GM12878 (cell line): ENCODE data around the gene SEPTIN1. TPM values are rescaled to one million over a fixed set of nuclear protein-coding genes. Genes with fewer than 3 reads are reported as not detected.

Experiments
- CEBPZ ChIP-seq: fragments of 150-350 bp; IDR thresholded peaks from 2 replicates; pipeline ENCODE4 v1.6.1; 2016; ENCODE audit warnings: low read depth, low read length
- CREM ChIP-seq: IDR thresholded peaks from 2 replicates; pipeline ENCODE4 v1.6.1; 2014; ENCODE audit warnings: antibody characterized with exemption, low read depth
- E2F4 ChIP-seq: IDR thresholded peaks from 2 replicates; pipeline ENCODE4 v1.6.1; 2012; ENCODE audit warnings: low read depth, low read length, improper control_type of control experiment
- E4F1 ChIP-seq: fragments of 450-650 bp; IDR thresholded peaks from 2 replicates; pipeline ENCODE4 v1.6.1; 2018; ENCODE audit warnings: borderline replicate concordance, mild to moderate bottlenecking; ENCODE audit not compliant: partially characterized antibody
- GABPA ChIP-seq: IDR thresholded peaks from 2 replicates; pipeline ENCODE4 v1.6.1; 2014; ENCODE audit warnings: antibody characterized with exemption, low read depth, mild to moderate bottlenecking, inconsistent platforms
- HSF1 ChIP-seq: fragments of 150-350 bp; IDR thresholded peaks from 2 replicates; pipeline ENCODE4 v1.6.1; 2014; ENCODE audit warnings: mild to moderate bottlenecking, low read depth, low read length
- KDM1A ChIP-seq: fragments of 200-600 bp; sonication (generic); IDR thresholded peaks from 2 replicates; pipeline ENCODE4 v1.6.1; 2016; ENCODE audit warnings: borderline replicate concordance
- MEF2A ChIP-seq: IDR thresholded peaks from 2 replicates; pipeline ENCODE4 v1.6.1; 2011; ENCODE audit warnings: low read depth, mild to moderate bottlenecking, low read length, moderate library complexity; ENCODE audit not compliant: insufficient read depth
- PBX3 ChIP-seq: IDR thresholded peaks from 2 replicates; pipeline ENCODE4 v1.6.1; 2011; ENCODE audit warnings: mild to moderate bottlenecking, low read depth, low read length, moderate library complexity; ENCODE audit not compliant: insufficient replicate concordance
- POLR2AphosphoS5 ChIP-seq: IDR thresholded peaks from 2 replicates; pipeline ENCODE4 v1.6.1; 2011; ENCODE audit warnings: mild to moderate bottlenecking, low read length, inconsistent platforms
- RAD51 ChIP-seq: fragments of 450-650 bp; IDR thresholded peaks from 2 replicates; pipeline ENCODE4 v1.6.1; 2016; ENCODE audit warnings: moderate library complexity, mild to moderate bottlenecking, inconsistent platforms
- RELB ChIP-seq: fragments of 450-650 bp; IDR thresholded peaks from 2 replicates; pipeline ENCODE4 v1.6.1; 2017; ENCODE audit warnings: low read depth, mild to moderate bottlenecking, moderate library complexity
- SUPT20H ChIP-seq: IDR thresholded peaks from 2 replicates; pipeline ENCODE4 v1.6.1; 2011; ENCODE audit warnings: low read depth, mild to moderate bottlenecking, low read length, moderate library complexity, borderline replicate concordance; ENCODE audit not compliant: control insufficient read depth
- SUZ12 ChIP-seq: fragments of 200-600 bp; sonication (generic); IDR thresholded peaks from one replicate; pipeline ENCODE4 v1.6.1; 2018; ENCODE audit warnings: antibody characterized with exemption, mild to moderate bottlenecking; ENCODE audit not compliant: unreplicated experiment
- polyA plus RNA-seq, 11 experiments: library from polyadenylated mRNA; depleted of rRNA in 4 of 11; unstranded in 6 of 11; stranded (reverse) in 5 of 11; fragments of >200 nt; fragmentation: Nextera tagmentation in 4 of 11; fragmentation: Illumina TruSeq in 1 of 11; extraction: Ambion mirVana in 4 of 11; extraction: Trizol in 1 of 11; gene quantifications; 1 replicate in 1 of 11; 2 replicates in 10 of 11; pipeline versions ENCODE4 v1.2.1 to v1.2.3, GENCODE V29; 2011 to 2016; ENCODE audit warnings: inconsistent platforms in 2 of 11, missing spikeins in 2 of 11, low read depth in 1 of 11
- total RNA-seq, 4 experiments: library from RNA; depleted of rRNA in 3 of 4; stranded (reverse); fragments of >200 nt in 3 of 4; fragmentation: Illumina TruSeq in 1 of 4; extraction: Trizol in 1 of 4; gene quantifications; 2 replicates each; pipeline versions ENCODE4 v1.2.1 to v1.2.3, GENCODE V29; 2013 to 2021

Gene SEPTIN1
- total and polyA plus RNA-seq, 10 of the 15 experiments (the other 5 are each of a cell fraction or from before 2014, with no cell fraction given), result 2.8 to 153 (median 94.1) TPM

- no peak for TF ChIP-seq HSF1
- TF ChIP-seq PBX3, result no peak
- no peak for TF ChIP-seq E2F4
- TF ChIP-seq GABPA, result no peak
- no peak for TF ChIP-seq CEBPZ
- TF ChIP-seq RAD51, result peak; percentile 81
- no peak for TF ChIP-seq MEF2A
- no peak for TF ChIP-seq SUPT20H
- no peak for TF ChIP-seq E4F1
- 0 out of 2 replicates have a peak, but pooled peaks have one; percentile 25 for TF ChIP-seq RELB
- peak; percentile 78 for TF ChIP-seq POLR2AphosphoS5
- no peak for TF ChIP-seq SUZ12
- no peak for TF ChIP-seq KDM1A
- 0 out of 2 replicates have a peak, but pooled peaks have one; percentile 1 for TF ChIP-seq CREM
Observed at GRCh38 chr16:30407102-30407803, 24.9 kb upstream of the SEPTIN1 start, which contains the start of gene ZNF771 (continued).
